CD4-positive, alpha-beta T cell treated with Interleukin-17A for 4 hours (primary cell): Measurements from ENCODE around the gene SPPL3.
"Not testable (repeated sequence)": the region's sequence is repeated elsewhere in the genome, so short reads cannot be mapped to it uniquely, and the experiment has no call there.

ENCODE experiments used
- DNase-seq: peaks from one replicate; pipeline ENCODE4 v3.0.0-alpha.2; 2020; ENCODE audit warnings: mixed read lengths

SPPL3 gene

GRCh38 chr12:120740871-120741270 is 163.3 kb downstream of the SPPL3 start:
- DNase-seq = no peak

GRCh38 chr12:120739821-120740613 is 164.1 kb downstream of the SPPL3 start:
- DNase-seq = no peak

- no peak for DNase-seq
These were observed 165.0 kb downstream of the SPPL3 start for GRCh38 chr12:120739031-120739762.

GRCh38 chr12:120738252-120739030 is 165.7 kb downstream of the SPPL3 start:
- DNase-seq = no peak

- no peak for DNase-seq
These were observed 166.5 kb downstream of the SPPL3 start for GRCh38 chr12:120737557-120738251.

GRCh38 chr12:120736404-120737331 is 167.5 kb downstream of the SPPL3 start:
- DNase-seq = no peak

GRCh38 chr12:120735181-120735580 is 169.0 kb downstream of the SPPL3 start:
- DNase-seq = no peak

- no peak for DNase-seq
These were observed 169.9 kb downstream of the SPPL3 start for GRCh38 chr12:120734210-120734609.

GRCh38 chr12:120733574-120733973 is 170.6 kb downstream of the SPPL3 start:
- no peak for DNase-seq

GRCh38 chr12:120732198-120732597 is 172.0 kb downstream of the SPPL3 start:
- not testable (repeated sequence) for DNase-seq

GRCh38 chr12:120726961-120727360 is 177.2 kb downstream of the SPPL3 start:
- DNase-seq = no peak

GRCh38 chr12:120726510-120726793 is 177.7 kb downstream of the SPPL3 start:
- DNase-seq = no peak

GRCh38 chr12:120725659-120726509 is 178.3 kb downstream of the SPPL3 start, which contains the start of gene ACADS:
ACADS (plus strand) TSS chr12:120725826; CDS start chr12:120725886, 60 bp downstream.
- DNase-seq = peak; percentile 96

- DNase-seq = no peak
These were observed 179.0 kb downstream of the SPPL3 start for GRCh38 chr12:120725151-120725658.

- DNase-seq = no peak
These were observed 179.4 kb downstream of the SPPL3 start for GRCh38 chr12:120724720-120725119.

GRCh38 chr12:120722784-120723183 is 181.4 kb downstream of the SPPL3 start:
- no peak for DNase-seq

- DNase-seq = no peak
These were observed 182.3 kb downstream of the SPPL3 start for GRCh38 chr12:120721866-120722265.

- no peak for DNase-seq
These were observed 183.0 kb downstream of the SPPL3 start for GRCh38 chr12:120720987-120721801.

GRCh38 chr12:120720234-120720986 is 183.7 kb downstream of the SPPL3 start:
- no peak for DNase-seq
